Astrocyte (in vitro differentiated cells and primary cell): ENCODE data around the gene LMF1.

Source experiments
- EZH2 ChIP-seq: IDR thresholded peaks from 2 replicates; pipeline ENCODE4 v1.6.1; 2012; ENCODE audit warnings: mild to moderate bottlenecking, low read length, inconsistent platforms; ENCODE audit not compliant: insufficient read depth
- TF ChIP-seq, protein P1 (sequence below): IDR thresholded peaks from 2 replicates; pipeline ENCODE4 v1.5.1; 2011; ENCODE audit warnings: low read depth, mild to moderate bottlenecking, inconsistent platforms, low read length, moderate library complexity; ENCODE audit not compliant: insufficient read depth

DNA sequence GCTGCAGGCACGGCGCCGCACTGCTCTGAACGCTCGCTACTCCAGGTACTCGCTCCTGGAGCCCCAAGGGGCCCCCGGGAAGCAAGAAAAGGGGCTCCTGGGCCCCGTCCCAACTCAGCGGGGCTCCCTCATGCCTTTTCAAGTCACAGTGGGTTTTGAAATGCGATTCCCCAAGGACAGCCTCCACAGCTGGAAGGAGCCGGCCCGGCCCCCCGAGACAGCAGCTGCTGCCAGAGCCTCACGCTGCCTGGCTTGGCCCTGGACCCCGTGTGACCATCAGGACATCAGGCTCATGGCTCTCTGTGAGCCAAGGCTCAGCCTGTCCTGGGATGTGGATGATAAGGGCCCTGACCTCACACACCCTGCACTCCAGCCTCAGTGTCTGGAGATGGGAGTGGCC lies 80.6 kb downstream of the LMF1 start:
- TF ChIP-seq, protein P1, sequence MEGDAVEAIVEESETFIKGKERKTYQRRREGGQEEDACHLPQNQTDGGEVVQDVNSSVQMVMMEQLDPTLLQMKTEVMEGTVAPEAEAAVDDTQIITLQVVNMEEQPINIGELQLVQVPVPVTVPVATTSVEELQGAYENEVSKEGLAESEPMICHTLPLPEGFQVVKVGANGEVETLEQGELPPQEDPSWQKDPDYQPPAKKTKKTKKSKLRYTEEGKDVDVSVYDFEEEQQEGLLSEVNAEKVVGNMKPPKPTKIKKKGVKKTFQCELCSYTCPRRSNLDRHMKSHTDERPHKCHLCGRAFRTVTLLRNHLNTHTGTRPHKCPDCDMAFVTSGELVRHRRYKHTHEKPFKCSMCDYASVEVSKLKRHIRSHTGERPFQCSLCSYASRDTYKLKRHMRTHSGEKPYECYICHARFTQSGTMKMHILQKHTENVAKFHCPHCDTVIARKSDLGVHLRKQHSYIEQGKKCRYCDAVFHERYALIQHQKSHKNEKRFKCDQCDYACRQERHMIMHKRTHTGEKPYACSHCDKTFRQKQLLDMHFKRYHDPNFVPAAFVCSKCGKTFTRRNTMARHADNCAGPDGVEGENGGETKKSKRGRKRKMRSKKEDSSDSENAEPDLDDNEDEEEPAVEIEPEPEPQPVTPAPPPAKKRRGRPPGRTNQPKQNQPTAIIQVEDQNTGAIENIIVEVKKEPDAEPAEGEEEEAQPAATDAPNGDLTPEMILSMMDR, result no peak
- TF ChIP-seq EZH2, result no peak
